Activated naive CD8-positive, alpha-beta T cell treated with anti-CD3 and anti-CD28 coated beads, Interleukin-2, amount 50 U/mL, for 24 hours (primary cell): ENCODE measurements around the gene ACADVL.
A peak's percentile ranks its signal among the peaks of the same experiment; 100 is the strongest.

Source experiments
- ATAC-seq: fragments of 150-1000 bp; cut with Tn5 transposase; one replicate; pipeline ENCODE4 v1.10.0; 2021
- DNase-seq: peaks from one replicate; pipeline ENCODE4 v3.0.0; 2021
- H3K27ac Mint-ChIP-seq: one replicate; pipeline ENCODE4 v1.8.0; 2021; ENCODE audit warnings: mild to moderate bottlenecking, mixed read lengths
- H3K27me3 Mint-ChIP-seq: one replicate; pipeline ENCODE4 v1.8.0; 2021; ENCODE audit warnings: mixed read lengths
- H3K36me3 Mint-ChIP-seq: one replicate; pipeline ENCODE4 v1.8.0; 2021; ENCODE audit warnings: low read depth, mixed read lengths
- H3K4me1 Mint-ChIP-seq: one replicate; pipeline ENCODE4 v1.8.0; 2021; ENCODE audit warnings: mixed read lengths
- H3K4me3 Mint-ChIP-seq: one replicate; pipeline ENCODE4 v1.8.0; 2021; ENCODE audit warnings: mild to moderate bottlenecking, moderate library complexity, mixed read lengths
- H3K9me3 Mint-ChIP-seq: one replicate; pipeline ENCODE4 v1.8.0; 2021; ENCODE audit warnings: mixed read lengths

ACADVL gene

GRCh38 chr17:7258731-7259554 lies 39.2 kb downstream of the ACADVL start:
- DNase-seq (peak; percentile 14), ATAC-seq (peak; percentile 21)
- Mint-ChIP-seq H3K27ac (no peak overlapping the region), H3K4me3 (no peak overlapping the region), H3K4me1 (peaks cover 39% of the 10 kb centered on the region), H3K9me3 (no peaks in the 10 kb centered on the region), H3K36me3 (peaks cover 26% of the 10 kb centered on the region), H3K27me3 (peaks cover 19% of the 10 kb centered on the region)

DNA sequence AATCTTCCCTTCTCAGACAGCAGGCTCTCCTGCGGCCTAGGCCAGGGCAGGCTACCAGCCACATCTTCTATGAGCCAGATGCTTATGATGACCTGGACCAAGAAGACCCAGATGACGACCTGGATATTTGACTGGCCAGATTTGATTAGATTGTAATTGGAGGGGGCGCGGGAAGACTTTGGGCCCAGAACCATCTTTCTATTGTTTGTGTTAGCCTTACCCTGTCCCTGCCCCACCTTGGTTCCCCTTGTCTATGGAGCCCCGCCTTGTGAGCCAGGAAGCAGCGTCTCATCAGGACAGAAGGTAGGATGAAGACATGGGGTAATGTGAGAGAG lies 39.8 kb downstream of the ACADVL start:
- Mint-ChIP-seq H3K9me3 (no peaks in the 10 kb centered on the region), H3K4me3 (no peak overlapping the region), H3K4me1 (peaks cover 38% of the 10 kb centered on the region), H3K27ac (no peak overlapping the region), H3K36me3 (peaks cover 21% of the 10 kb centered on the region), H3K27me3 (peaks cover 21% of the 10 kb centered on the region)
- ATAC-seq (no peak), DNase-seq (no peak)

GRCh38 chr17:7260151-7260550 lies 40.4 kb downstream of the ACADVL start:
- Mint-ChIP-seq H3K36me3 (peaks cover 15% of the 10 kb centered on the region), H3K4me1 (peaks cover 34% of the 10 kb centered on the region), H3K4me3 (peak overlapping the region; percentile 36), H3K27ac (no peak overlapping the region), H3K27me3 (peaks cover 21% of the 10 kb centered on the region), H3K9me3 (no peaks in the 10 kb centered on the region)
- no peak for DNase-seq
- ATAC-seq, result no peak

- DNase-seq (peak; percentile 45), ATAC-seq (peak; percentile 17)
- Mint-ChIP-seq H3K27me3 (peaks cover 21% of the 10 kb centered on the region), H3K4me3 (peak overlapping the region; percentile 42), H3K4me1 (peaks cover 34% of the 10 kb centered on the region), H3K9me3 (no peaks in the 10 kb centered on the region), H3K36me3 (peaks cover 13% of the 10 kb centered on the region), H3K27ac (no peak overlapping the region)
Observed at GRCh38 chr17:7260651-7261378, 41.1 kb downstream of the ACADVL start.

GRCh38 chr17:7261379-7262191 lies 41.8 kb downstream of the ACADVL start:
- Mint-ChIP-seq H3K4me1 (peaks cover 34% of the 10 kb centered on the region), H3K27ac (peak overlapping the region; percentile 54), H3K9me3 (no peaks in the 10 kb centered on the region), H3K27me3 (peaks cover 21% of the 10 kb centered on the region), H3K36me3 (peaks cover 11% of the 10 kb centered on the region), H3K4me3 (peak overlapping the region; percentile 69)
- DNase-seq (no peak), ATAC-seq (peak; percentile 37)

DNA sequence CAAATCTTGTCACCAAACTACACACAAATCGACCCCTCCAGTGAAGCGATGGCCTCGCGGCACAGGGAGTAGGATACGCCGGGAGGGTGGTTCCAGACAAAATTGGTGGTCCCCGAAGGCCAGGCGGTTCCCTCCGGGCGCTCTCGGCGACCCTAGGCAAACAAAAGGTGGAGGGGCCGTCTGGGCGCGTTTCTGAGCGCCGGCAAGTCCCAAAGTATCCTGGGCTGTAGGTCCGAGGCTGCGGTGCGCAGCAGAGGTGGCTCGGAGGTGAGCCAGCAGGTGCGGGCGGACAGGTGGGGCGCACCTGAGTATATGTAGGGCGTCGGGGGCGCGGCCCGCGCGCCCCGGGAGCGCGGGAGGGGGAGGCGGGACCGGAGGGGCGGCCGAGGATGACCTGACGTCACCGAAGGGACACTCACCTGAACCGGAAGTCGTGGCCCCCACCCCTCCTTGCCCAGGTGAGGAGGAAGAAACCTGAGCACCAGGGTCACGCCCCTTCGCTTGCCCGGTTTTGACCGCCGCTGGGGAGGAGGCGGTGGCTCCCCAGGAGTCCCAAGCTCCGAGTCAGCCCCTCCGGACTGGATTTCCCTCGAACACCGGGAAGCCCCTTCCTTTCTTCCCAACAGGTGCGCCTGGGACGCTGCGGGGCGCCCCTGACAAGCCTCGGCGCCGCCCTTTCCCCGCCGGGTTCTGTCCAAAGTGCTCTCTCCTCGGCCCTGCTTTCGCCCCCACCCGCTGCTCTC lies 42.6 kb downstream of the ACADVL start, which contains the start of gene CLDN7:
CLDN7 (minus strand) TSS at position 287 of the 743 bp plus-strand sequence. CDS start 435 bp downstream, outside the sequence.
- Mint-ChIP-seq H3K4me1 (peaks cover 36% of the 10 kb centered on the region), H3K4me3 (peak within 1 kb of the TSS; percentile 69), H3K9me3 (no peaks in the 10 kb centered on the region), H3K36me3 (peaks cover 8% of the 10 kb centered on the region), H3K27me3 (peaks cover 21% of the 10 kb centered on the region), H3K27ac (peak within 1 kb of the TSS; percentile 54)
- no peak for DNase-seq
- ATAC-seq, result no peak

- Mint-ChIP-seq H3K4me1 (peaks cover 36% of the 10 kb centered on the region), H3K9me3 (no peaks in the 10 kb centered on the region), H3K27ac (peak overlapping the region; percentile 52), H3K27me3 (peaks cover 21% of the 10 kb centered on the region), H3K4me3 (peak overlapping the region; percentile 57), H3K36me3 (peaks cover 8% of the 10 kb centered on the region)
- DNase-seq, result no peak
- peak; percentile 15 for ATAC-seq
Observed at GRCh38 chr17:7262935-7263800, 43.4 kb downstream of the ACADVL start.

GRCh38 chr17:7263801-7264078 lies 44.0 kb downstream of the ACADVL start:
- H3K9me3 Mint-ChIP-seq, result no peaks in the 10 kb centered on the region
- H3K27me3 Mint-ChIP-seq, result peaks cover 21% of the 10 kb centered on the region
- ATAC-seq, result no peak
- H3K4me1 Mint-ChIP-seq, result peaks cover 36% of the 10 kb centered on the region
- peak overlapping the region; percentile 19 for H3K4me3 Mint-ChIP-seq
- DNase-seq, result no peak
- H3K27ac Mint-ChIP-seq, result no peak overlapping the region
- peaks cover 5% of the 10 kb centered on the region for H3K36me3 Mint-ChIP-seq

DNA sequence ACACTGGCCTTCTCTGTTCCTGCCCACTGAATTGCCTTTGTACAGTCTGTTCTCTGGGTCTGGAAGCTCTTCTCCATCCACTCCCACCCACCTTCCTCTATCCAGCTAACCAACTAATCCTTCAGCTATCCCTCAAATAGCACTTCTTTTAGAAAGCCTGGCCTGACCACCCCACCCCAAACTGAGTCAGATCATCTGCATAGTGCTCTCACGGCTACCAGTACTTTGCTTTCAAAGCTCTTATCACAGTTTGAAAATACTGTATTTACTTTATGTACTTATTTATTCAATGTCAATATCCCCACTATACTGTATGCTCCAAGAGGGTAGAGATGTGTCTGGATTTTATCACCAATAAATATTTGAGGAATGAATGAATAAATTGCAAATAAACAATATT lies 47.0 kb downstream of the ACADVL start:
- Mint-ChIP-seq H3K4me3 (no peak overlapping the region), H3K9me3 (no peaks in the 10 kb centered on the region), H3K4me1 (peaks cover 25% of the 10 kb centered on the region), H3K27me3 (peaks cover 21% of the 10 kb centered on the region), H3K27ac (no peak overlapping the region), H3K36me3 (no peaks in the 10 kb centered on the region)
- DNase-seq, result no peak
- no peak for ATAC-seq
